Brain pericyte (primary cell): Measurements from ENCODE around the gene PRRT4.

Source experiments
- DNase-seq: peaks from one replicate; pipeline ENCODE4 v3.0.0-alpha.2; 2012; ENCODE audit warnings: low read depth, low spot score

Gene PRRT4

DNA sequence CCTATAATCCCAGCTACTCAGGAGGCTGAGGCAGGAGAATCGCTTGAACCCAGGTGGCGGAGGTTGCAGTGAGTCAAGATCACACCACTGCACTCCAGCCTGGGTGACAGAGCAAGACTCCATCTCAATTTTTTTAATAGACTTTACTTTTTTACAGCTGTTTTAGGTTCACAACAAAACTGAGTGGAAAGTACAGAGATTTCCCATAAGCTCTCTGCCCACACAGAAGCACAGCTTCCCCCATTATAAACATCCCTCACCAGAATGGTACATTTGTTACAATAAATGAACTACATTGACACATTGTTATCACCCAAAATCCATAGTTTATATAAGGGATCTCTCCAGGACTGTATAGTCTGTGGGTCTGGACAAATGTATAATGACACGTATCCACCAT is 14.6 kb upstream of the PRRT4 start:
- no peak for DNase-seq

DNA sequence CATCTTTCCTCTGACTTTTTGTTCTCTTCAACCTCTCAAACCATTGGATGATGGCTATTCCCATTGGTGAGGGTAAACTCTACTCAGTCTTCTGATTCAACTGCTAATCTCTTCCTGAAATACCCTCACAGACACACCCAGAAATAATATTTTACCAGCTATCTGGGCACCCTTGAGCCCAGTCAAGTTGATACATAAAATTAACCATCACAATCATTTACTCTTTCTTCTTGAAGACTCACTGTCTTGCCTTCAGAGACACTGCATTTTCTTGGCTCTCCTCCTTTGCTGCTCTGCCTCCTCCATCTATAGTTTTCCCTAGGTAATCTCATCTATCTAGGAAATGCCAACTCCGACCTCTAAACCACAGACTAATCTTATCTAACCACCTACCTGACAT is 12.6 kb upstream of the PRRT4 start:
- DNase-seq, result no peak

DNA sequence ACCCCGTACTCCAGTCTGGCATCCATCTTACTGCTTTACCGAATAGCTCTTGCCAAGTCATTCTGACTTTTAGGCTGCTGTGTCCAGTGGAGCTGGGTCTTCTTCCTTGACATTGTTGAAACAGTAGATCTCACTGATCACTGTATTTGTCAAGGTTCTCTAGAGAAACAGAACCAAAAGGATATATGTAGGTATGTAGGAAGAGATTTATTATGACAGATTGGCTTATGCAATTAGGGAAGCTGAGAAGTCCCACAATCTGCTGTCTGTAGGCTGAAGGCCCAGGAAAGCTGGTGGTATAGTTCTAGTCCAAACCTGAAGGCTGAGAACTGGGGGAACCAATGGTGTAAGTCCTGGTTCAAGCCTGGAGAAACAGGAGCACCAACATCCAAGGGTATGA is 12.1 kb upstream of the PRRT4 start:
- DNase-seq, result no peak

DNA sequence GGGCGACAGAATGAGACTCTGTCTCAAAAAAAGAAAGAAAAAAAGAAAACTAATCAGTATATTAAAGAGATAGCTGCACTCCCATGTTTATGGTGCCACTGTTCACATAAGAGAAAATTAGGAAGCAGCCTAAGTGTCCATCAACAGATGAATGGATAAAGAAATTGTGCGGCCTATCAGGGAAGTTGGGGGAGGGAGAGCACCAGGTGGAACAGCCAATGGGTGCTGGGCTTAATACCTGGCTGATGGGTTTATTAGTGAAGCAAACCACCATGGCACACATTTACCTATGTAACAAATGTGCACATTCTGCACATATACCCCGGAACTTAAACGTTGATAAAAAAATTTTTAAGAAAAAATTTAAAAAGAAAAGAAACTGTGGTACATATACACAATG is 9.0 kb upstream of the PRRT4 start:
- DNase-seq, result no peak

DNA sequence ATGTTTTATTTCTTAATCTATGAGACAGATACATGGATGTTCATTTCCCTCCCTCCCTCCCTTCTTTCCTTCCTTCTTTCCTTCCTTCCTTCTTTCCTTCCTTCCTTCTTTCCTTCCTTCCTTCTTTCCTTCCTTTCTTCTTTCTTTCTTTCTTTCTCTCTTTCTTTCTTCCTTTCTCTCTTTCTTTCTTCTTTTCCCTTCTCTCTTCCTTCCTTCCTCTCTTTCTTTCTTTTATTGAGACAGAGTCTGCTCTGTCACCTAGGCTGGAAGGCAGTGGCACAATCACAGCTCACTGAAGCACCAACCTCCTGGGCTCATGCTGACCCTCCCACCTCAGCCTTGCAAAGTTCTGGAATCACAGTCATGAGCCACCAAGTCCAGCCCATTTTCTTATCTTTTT is 5.5 kb upstream of the PRRT4 start:
- no peak for DNase-seq

DNA sequence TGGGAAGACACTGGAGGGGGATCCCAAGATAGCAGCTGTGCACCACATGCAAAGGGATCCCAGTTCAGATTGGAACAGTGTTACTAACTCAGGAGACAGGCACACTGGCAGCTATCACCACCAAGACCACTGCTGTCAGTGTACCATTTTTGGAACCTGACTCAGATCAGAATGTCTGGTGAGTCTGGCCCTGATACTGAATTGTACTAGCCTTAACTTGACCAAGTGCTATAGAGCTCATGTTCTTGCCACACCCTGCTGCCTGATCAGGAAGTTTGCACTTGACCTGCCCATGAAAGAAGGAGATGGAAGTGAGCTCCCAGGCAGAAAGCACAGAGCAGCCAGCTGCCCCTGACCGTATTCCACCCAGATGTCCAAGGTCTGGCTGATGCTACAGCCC is 4.8 kb upstream of the PRRT4 start:
- no peak for DNase-seq

DNA sequence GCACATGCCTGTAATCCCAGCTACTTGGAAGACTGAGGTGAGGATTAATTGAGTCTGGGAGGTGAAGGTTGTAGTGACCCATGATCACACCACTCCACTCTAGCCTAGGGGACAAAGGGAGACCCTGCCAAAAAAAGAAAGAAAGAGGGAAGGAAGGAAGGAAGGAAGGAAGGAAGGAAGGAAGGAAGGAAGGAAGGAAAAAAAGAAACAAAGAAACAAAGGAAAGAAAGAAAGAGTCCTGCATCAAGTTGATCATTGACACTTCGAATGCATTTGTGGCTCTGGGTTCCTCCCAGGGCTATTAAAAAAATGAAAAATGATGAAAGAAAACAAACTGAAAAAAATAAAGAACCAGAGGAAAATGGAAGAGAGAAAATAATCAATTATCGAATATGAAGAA is 3.9 kb upstream of the PRRT4 start:
- no peak for DNase-seq

DNA sequence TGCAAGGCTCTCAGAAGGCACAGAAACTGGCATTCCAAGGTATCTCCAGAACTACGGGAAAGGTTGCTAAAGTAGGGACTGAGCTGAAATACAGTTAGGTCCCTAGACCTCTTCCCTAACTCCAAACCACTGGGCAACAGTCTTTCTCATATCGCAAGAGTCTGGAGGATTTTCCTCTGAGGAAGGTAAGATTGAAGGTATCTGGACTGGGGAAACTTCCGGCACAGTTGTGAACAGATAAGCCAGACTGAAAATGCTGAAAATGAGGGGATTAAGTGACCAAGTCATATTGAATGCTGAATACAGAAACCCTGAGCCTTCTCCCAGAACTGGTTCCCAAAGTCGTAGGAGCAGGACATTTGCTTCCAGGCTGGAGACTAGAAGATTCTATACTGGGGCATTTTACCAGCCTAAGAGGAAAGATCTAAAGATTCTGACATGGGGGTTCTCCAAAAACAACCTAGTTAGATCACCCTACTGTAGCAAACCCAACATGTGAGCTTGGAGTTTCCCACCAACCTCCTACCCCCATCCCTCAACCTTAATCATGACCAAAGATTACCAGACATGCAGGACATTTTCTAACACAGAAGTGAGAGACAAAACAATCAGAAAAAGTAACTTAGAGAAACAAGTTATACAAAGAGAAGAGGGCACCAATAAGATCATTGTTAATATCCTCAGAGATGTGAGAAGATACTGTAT is 2.8 kb upstream of the PRRT4 start:
- no peak for DNase-seq

DNA sequence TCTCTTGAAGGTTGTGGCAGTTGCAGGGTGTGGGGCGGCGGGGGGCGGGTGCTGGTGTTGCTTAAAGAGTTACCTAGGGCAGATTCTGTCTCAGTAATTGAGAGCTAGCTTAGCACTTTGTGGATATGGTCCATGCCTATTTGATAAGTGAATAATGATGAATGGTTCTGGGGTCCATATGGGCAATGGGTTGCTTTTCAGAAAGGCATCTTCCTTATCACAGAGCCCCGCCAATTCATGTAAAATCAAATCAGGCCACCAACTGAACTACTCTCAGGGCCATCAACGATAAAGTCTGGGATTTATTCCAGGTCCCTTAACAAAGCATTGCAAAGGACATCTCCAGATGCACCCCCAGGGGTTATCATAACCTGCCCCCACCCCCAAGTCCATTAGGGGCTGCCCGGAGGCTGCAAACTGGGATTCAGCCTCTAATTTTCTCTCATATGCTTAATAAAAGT is 1.8 kb upstream of the PRRT4 start:
- no peak for DNase-seq

DNA sequence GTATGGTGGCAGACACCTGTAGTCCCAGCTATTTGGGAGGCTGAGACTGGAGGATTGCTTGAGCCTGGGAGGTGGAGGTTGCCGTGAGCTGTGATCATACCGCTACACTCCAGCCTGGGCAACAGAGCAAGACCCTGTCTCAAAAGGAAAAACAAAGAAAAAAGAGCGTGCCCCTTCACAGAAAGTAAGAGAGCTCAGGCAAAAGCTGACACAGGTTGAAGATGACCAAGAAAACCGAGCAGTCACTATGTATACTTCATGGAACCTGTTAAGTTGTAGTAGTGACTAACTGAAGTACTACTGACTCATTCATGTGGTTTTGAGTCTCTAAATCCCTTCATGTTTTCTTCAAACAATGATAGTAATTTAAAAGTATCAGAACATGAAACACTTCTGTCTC is 1.2 kb upstream of the PRRT4 start:
- DNase-seq, result no peak

DNA sequence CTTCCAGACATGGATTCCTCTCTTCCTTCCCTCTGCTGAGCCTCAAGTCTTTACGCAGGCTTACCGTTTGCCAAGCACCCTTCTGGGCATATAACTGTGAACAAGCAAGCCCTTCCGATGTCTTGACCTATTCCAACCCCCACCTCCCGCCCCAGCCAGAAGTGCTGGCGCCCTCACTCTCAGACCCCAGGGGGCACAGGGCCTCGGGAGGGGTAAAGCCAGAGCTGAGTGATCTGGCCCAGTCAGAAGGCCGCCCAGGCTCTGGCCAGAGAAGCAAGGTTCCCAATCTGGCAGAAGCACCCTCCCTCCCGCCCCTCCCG is 1.2 kb downstream of the PRRT4 start:
- DNase-seq, result no peak

DNA sequence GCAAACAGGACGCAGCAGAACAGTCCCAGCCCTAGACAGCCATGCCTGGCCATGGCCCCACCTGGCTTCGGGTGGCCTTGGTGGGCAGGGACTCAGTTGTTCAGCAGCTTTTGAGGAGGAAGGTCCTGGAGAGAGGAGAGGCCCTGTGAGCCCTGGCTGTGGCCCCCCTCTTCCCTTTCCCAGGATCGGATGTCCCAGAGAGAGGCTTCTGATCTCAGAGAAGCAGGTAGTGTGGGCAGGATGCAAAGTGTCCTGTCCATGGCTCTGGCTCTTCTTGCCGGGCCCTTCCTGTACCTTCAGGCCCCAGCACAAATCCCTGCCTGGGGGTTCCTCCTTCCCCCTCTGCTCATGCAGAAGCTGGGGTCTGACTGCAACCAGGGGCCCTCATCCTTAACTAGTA is 1.6 kb downstream of the PRRT4 start:
- no peak for DNase-seq

DNA sequence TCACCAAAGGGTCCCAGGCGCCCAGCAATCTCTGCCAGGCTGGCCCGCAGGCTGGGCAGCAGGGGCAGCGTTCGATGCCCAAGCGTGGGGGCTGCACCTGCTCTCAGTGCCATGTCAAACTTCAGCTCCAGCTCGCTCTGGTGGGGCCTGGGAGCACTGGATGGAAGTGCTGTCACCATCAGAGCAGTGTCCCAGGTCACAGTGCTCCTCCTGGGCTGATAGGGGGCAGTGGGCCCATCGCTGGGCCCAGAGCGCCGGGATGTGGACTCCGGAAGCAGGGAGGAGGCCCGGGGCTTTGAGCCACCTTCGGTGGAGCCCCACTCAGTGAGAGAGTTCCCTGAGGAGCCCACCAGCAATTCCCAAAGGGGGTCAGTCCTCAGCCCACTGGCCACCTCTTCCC is 2.2 kb downstream of the PRRT4 start:
- DNase-seq, result no peak

DNA sequence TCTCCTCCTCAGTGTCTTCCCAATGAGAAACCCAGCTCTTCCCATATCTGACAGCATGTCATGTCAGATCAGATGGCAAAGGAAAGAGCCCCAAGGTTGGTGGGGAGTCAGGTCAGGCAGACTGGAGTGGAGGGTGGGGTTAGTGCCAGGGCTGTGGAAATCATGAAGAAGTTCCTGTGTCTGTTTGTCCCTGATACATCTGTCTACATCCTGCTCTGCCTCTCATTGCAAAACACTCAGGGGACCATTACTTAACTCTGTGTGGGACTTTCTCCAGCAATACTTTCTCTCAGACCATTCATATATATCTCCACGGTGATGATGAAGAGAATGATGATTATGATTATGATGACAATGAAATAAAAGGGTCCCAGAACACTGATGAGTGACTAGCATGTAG is 3.3 kb downstream of the PRRT4 start:
- DNase-seq, result no peak

DNA sequence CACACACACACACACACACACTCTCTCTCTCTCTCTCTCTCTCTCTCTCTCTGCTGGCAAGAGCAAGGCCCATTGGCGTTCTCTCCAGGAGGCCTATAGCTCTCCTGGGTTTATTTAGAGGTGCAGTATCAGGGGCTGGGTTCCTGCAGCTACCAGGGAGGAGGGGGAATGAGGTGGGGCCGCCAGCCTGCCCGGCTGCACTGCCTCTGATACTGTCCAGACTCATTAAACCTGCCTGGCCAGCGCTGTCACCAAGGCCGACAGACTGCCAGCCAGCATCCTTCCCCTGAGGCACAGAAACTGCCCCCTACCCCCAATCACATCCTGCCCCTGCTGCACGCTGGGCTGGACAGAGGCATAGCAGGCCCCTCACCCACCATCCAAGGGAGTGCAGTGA is 4.3 kb downstream of the PRRT4 start:
- DNase-seq, result no peak

DNA sequence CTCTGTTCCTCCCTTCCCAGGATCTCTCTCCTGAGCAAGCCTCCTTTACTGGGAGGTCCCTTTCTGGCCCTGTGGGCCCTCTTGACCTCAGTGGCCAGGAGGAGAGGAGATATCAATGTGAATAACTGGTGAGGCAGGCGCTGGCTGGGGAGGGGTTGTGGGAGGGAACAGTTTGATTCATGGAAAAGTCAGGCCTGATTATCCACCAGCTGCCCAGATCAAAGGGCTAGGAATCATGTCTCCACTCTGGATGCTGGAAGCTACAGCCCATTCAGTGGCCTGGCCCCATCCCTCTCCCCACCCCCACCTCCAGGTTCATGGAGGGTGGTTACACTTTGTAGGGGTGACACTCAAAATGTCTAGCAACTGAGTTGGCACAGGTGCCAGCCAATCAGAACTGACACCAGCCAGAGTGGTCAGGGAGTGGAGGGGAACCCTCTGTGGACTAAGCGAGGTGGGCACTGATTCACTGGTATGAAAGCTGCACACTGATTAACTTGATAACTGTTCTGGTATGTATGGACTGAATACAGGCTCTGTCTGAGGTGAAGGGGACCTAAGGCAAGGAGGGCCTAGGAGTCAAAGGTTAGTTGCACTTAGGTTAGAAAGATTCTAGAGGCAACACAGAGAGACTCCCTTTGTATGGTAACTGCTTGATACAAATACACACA is 4.8 kb downstream of the PRRT4 start:
- DNase-seq, result no peak

DNA sequence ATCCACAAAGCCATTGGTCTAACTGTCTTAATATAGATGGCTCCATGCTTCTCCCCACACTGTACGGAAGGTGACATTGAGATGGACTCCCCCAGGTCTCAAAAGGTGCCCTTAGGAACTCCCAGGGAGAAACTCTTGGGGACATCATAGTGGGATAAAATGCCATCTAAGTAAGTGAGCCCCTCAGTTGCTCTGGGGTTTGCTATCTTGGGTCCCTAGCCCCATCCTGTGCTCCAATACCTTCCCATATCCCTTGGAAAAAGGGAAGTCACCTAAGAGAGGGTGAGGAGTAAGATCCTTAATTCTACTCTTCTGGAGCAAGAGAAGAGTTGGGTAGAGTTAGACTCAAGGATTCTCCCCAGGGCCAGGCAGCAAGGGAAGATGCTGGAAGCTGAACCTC is 7.9 kb downstream of the PRRT4 start:
- no peak for DNase-seq

DNA sequence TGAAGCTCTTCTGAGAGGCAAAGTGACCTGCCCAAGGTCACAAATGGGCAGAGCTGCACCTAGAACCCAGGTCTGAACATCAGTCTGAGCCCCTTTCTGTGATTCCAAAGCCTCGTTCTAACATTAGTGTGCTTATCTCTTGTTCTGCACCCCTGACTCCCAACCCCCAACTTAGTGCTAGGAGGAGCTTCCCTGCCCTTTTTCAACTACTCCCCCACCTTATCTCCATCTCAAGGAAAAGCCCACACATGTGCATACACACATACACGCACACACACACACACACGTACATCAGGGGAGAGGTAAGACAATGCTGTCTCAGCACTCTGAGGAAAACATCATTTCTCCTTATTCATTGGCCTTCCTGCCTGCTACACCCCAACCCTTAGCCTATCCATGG is 8.3 kb downstream of the PRRT4 start:
- no peak for DNase-seq

DNA sequence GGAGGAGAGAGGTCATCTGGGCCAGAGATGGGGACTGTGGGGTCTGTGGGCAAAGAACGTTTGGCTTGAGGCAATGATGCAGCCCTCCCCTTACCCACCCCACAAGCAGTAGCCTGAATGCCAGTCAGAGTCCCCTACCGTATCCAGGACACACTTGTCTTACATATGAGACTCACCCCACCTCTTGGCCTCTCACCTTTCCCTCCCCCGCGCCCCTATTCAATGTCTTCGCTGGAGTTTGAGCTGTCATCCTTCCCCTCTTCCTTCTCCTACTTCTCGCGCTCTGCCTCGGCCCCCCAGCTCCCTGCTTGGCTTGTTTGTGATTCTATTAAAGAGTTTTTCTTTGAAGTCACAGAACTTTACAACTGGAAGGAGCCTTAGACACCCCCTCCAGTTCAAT is 8.9 kb downstream of the PRRT4 start:
- DNase-seq, result no peak

DNA sequence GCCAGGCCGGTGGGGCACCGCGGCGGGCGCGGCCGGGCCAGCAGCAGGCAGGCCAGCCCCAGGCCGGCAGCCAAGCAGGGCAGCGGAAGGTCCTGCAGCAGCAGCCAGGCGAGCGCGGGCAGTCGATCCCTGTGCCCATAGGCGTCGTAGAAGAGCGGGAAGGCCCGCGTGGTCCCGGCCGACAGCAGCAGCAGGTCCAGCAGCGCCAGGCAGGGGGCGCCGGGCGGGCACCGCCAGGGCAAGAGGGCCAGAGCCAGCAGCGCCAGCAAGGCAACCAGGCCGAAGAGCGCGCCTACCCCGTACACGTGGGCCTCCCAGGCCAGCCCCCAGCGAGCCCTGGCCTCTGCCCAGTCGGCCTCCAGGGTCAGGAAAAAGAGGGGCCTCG is 9.3 kb downstream of the PRRT4 start:
- no peak for DNase-seq

DNA sequence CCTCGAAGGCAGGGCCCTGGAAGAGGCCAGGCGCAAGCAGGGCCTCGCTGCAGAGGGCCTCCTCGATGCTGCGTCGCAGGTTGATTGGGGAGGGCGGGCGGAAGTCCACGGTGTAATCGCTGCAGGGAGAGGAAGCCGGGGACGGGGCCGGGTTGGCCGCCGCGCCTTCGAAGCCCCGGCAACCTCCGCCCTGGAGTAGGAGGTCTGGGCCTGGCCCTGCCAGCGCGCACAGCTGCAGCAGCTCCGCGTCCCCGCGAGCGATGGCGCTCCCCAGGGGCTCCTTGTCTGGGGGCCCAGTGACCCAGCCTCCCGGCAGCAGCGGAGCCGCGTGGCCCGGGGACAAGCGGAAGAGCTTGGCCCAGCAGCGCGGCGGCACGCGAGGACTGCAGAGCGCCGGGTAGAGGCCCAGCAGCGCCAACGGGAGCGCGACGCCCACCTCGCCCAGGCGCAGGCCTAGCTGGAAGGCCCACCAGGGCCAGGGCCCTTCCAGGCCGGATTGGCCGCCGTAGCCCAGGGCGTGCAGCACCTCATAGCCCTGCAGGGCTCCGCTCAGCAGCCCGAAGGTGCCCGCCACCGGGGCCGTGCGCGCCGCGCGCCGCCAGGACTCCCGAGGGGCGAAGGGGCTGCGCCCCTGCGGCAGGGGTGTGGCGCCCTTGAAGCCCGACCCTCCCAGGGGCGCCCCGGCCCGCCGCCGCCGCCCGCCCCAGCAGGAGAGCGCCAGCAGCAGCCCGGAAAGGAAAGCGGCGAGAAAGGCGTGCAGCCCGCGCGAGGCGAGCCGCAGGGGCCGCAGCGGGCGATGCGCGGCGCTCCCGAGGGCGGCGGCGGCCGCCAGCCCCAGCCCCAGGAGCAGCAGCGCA is 10.0 kb downstream of the PRRT4 start:
- no peak for DNase-seq

DNA sequence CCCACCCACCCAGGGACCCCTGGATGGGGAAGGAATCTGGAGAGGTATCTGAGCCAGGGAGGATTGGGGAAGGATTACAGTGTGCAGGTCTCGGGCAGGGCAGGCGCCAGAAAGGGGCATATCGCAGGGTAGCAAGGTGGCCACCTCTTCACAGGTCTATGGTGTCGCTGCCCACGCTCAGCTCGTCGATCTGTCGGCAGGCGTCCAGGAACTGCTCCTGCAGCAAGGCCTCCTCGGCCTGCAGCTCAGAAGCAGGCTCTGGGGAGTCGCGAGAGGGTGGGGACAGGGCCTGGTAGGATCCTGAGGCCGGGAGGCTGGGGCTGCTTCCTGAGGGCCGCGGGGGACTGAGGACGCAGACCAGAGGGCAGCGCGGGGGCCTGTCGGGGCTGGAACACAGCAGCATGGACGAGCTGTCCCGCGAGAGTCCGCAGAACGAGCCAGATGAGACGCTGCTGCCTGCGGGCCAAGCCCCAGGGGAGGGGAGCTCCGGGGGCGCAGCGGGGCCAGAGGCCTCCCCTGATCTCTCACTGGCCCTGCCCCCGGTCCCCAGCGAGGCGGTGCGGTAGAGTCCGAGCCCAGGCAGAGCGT is 10.7 kb downstream of the PRRT4 start:
- DNase-seq, result no peak

DNA sequence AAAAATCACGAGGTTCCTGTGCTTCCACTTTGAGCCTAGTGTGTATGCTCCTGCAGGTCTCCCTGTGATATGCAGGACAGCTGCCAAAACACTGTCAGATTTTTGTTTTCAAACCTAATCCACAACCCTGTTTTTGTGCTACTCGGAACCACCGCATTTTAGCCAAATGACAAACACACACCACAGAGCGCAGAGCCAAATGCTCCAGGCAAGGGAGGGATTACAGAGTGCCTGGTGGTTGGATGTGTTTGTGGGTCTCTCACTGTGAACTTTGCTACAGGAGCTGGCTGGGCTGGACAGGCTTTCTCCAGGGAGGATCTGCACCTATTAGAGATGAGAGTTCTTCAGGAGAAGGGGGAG is 12.0 kb downstream of the PRRT4 start:
- no peak for DNase-seq
